Measurements from ENCODE around the gene RAMP1.

Gene RAMP1

DNA sequence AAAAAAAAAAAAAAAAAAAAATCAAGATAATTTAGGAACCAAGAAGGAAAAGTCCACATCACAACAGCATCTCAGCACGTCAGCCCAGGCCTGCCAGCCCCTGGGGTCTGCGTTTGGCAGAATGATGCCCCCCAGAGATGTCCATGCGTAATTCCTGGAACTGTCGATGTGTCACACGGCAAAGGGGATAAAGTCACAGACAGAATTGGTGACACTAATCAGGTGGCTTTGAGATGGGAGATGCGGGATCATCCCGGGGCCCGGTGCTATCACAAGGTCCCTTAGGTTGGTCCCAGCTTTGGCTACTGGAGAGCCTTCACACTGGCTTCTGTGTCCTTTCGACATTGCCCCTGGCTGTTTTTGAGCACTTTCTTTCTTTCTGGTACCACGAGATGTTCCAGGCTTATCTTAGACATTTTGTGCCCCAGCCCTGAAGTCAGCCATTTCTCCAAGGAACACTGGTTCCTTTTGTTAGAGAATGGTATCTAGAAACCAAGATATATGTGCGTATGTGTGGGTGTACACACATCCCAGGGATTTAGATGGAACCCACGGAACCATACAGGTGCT, 20.7 kb downstream of the RAMP1 start:
- H3K4me3 ChIP-seq (ENCODE audit: insufficient read depth, low read length, poor library complexity, severe bottlenecking), result no peak overlapping the region
- no peaks in the 10 kb centered on the region for H4K20me1 ChIP-seq (ENCODE audit: low read depth, low read length)
- no peaks in the 10 kb centered on the region for H3K36me3 ChIP-seq (ENCODE audit: low read length)
- no peaks in the 10 kb centered on the region for H3K9me3 ChIP-seq (ENCODE audit: insufficient read depth, low read length)
- H3K27ac ChIP-seq (ENCODE audit: low read depth, low read length), result no peak overlapping the region
- H3K27me3 ChIP-seq (ENCODE audit: low read length), result no peaks in the 10 kb centered on the region
- no peaks in the 10 kb centered on the region for H3F3A ChIP-seq (ENCODE audit: insufficient read depth)
- no peak overlapping the region for H3K4me2 ChIP-seq (ENCODE audit: low read depth, low read length, poor library complexity, severe bottlenecking)
- no peak overlapping the region for H2AFZ ChIP-seq (ENCODE audit: low read depth, low read length, severe bottlenecking)
- no peaks in the 10 kb centered on the region for H3K9me2 ChIP-seq (replicated peaks; ENCODE audit: insufficient read depth, low read length)
- H3K79me2 ChIP-seq (ENCODE audit: insufficient read depth, low read length), result no peaks in the 10 kb centered on the region
- H3K9ac ChIP-seq (ENCODE audit: low read length), result no peak overlapping the region
- TF ChIP-seq EZH2phosphoT487 (conservative IDR thresholded peaks at IDR 0.05; ENCODE audit: low read length), result no peak
- TF ChIP-seq, protein P1, sequence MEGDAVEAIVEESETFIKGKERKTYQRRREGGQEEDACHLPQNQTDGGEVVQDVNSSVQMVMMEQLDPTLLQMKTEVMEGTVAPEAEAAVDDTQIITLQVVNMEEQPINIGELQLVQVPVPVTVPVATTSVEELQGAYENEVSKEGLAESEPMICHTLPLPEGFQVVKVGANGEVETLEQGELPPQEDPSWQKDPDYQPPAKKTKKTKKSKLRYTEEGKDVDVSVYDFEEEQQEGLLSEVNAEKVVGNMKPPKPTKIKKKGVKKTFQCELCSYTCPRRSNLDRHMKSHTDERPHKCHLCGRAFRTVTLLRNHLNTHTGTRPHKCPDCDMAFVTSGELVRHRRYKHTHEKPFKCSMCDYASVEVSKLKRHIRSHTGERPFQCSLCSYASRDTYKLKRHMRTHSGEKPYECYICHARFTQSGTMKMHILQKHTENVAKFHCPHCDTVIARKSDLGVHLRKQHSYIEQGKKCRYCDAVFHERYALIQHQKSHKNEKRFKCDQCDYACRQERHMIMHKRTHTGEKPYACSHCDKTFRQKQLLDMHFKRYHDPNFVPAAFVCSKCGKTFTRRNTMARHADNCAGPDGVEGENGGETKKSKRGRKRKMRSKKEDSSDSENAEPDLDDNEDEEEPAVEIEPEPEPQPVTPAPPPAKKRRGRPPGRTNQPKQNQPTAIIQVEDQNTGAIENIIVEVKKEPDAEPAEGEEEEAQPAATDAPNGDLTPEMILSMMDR (IDR thresholded peaks at IDR 0.05; ENCODE audit: insufficient read depth, low read length, poor library complexity, severe bottlenecking), result no peak

DNA sequence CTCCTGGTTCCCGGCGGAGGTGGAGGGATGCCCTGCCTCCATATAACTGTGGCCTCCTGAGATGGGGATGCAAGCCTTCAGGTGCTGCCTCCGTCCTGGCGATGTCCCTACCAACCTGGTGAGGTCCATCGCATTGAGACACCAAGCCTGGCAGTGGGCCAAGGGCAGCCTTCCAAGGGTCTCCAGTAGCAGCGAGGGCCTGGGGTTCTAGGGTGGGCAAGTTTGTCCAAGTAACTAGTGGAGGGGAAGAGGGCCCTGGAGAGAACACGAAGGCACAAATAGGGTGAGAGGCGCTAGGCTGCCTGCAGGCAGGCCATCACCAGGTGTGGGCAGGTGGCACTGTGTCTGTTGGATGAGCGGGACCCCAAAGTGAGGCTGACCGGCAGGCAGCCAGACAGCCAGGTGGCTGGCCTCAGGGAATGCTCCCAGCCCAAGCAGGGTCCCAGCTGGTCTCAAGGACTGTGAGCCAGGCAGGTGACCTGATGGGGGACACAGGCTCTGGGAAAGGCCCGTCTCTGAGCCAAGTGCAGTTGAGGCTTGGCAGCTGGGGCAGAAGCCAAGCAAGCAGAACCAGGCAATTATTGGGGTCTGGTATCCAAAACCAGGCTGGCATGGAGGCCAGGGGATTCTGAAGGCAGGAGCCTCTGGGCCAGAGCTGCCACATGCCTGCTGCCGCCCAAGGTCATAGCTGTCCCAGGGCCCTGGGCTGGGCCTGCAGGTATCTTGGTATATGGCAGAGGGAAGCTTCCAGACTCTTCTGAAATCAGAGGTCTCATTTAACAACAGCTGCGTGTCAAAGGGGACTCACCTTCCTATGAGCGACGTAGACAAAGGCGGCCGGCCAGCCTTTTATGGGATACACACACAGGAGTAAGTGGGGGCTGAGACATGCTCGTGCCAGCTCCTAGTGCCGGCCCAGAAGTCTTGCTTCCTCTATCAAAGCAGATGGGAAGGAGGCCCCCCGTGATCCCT, 23.4 kb downstream of the RAMP1 start:
- H3K27ac ChIP-seq (ENCODE audit: low read depth, low read length), result no peak overlapping the region
- H3K27me3 ChIP-seq (ENCODE audit: low read length), result no peaks in the 10 kb centered on the region
- no peak for TF ChIP-seq EZH2phosphoT487 (conservative IDR thresholded peaks at IDR 0.05; ENCODE audit: low read length)
- TF ChIP-seq, protein P1 (IDR thresholded peaks at IDR 0.05; ENCODE audit: insufficient read depth, low read length, poor library complexity, severe bottlenecking), result no peak
- no peaks in the 10 kb centered on the region for H3K9me3 ChIP-seq (ENCODE audit: insufficient read depth, low read length)
- H3K4me2 ChIP-seq (ENCODE audit: low read depth, low read length, poor library complexity, severe bottlenecking), result no peak overlapping the region
- H2AFZ ChIP-seq (ENCODE audit: low read depth, low read length, severe bottlenecking), result no peak overlapping the region
- H3K4me3 ChIP-seq (ENCODE audit: insufficient read depth, low read length, poor library complexity, severe bottlenecking), result no peak overlapping the region
- H4K20me1 ChIP-seq (ENCODE audit: low read depth, low read length), result no peaks in the 10 kb centered on the region
- no peak overlapping the region for H3K9ac ChIP-seq (ENCODE audit: low read length)
- H3K36me3 ChIP-seq (ENCODE audit: low read length), result no peaks in the 10 kb centered on the region
- H3F3A ChIP-seq (ENCODE audit: insufficient read depth), result no peaks in the 10 kb centered on the region
- no peaks in the 10 kb centered on the region for H3K9me2 ChIP-seq (replicated peaks; ENCODE audit: insufficient read depth, low read length)
- no peaks in the 10 kb centered on the region for H3K79me2 ChIP-seq (ENCODE audit: insufficient read depth, low read length)

DNA sequence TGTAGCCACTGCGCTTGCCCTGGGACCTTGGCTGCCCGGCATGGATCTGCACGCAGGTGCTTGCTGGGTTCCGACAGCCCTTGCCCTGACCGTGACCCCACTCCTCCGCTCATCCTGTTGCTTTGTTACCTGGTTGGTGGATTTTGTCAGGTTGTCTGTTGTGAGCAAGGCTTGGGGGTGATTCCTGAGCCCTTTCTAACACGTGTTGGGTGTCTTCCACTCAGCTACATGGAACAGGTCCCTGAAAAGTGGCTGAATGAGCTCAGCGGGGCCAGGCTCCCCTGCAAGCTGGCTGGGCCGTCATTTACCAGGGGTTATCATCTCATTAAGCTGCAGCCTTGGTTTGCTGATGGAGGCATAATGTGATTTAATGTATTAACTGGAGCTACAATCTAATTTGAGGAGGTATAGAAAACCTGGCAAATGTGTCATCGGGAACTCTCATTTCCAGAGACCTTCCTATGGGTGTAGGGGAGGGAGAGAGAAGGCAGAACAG, 24.6 kb downstream of the RAMP1 start:
- no peaks in the 10 kb centered on the region for H3K79me2 ChIP-seq (ENCODE audit: insufficient read depth, low read length)
- no peaks in the 10 kb centered on the region for H3K9me2 ChIP-seq (replicated peaks; ENCODE audit: insufficient read depth, low read length)
- TF ChIP-seq EZH2phosphoT487 (conservative IDR thresholded peaks at IDR 0.05; ENCODE audit: low read length), result no peak
- TF ChIP-seq, protein P1 (IDR thresholded peaks at IDR 0.05; ENCODE audit: insufficient read depth, low read length, poor library complexity, severe bottlenecking), result no peak
- no peak overlapping the region for H3K4me3 ChIP-seq (ENCODE audit: insufficient read depth, low read length, poor library complexity, severe bottlenecking)
- H3K36me3 ChIP-seq (ENCODE audit: low read length), result no peaks in the 10 kb centered on the region
- H3K4me2 ChIP-seq (ENCODE audit: low read depth, low read length, poor library complexity, severe bottlenecking), result no peak overlapping the region
- H3K9me3 ChIP-seq (ENCODE audit: insufficient read depth, low read length), result no peaks in the 10 kb centered on the region
- no peaks in the 10 kb centered on the region for H3F3A ChIP-seq (ENCODE audit: insufficient read depth)
- no peak overlapping the region for H3K27ac ChIP-seq (ENCODE audit: low read depth, low read length)
- H3K27me3 ChIP-seq (ENCODE audit: low read length), result no peaks in the 10 kb centered on the region
- H2AFZ ChIP-seq (ENCODE audit: low read depth, low read length, severe bottlenecking), result no peak overlapping the region
- H3K9ac ChIP-seq (ENCODE audit: low read length), result no peak overlapping the region
- no peaks in the 10 kb centered on the region for H4K20me1 ChIP-seq (ENCODE audit: low read depth, low read length)

Data from SU-DHL-6 (cell line).